GM19438 (cell line): ENCODE data around the gene PSMB10.
"Not testable (repeated sequence)": the region's sequence is repeated elsewhere in the genome, so short reads cannot be mapped to it uniquely, and the experiment has no call there.

ENCODE experiments used
- ATAC-seq: cut with Tn5 transposase; IDR thresholded peaks from one replicate; pipeline ENCODE4 v1.9.1; 2021; ENCODE audit warnings: low read depth; ENCODE audit not compliant: unreplicated experiment

PSMB10 gene

GRCh38 chr16:67943256-67943618 is 6.6 kb upstream of the PSMB10 start:
- ATAC-seq: no peak

GRCh38 chr16:67942510-67943255 is 6.0 kb upstream of the PSMB10 start:
- ATAC-seq: no peak

- no peak for ATAC-seq
These were observed 5.5 kb upstream of the PSMB10 start for GRCh38 chr16:67942200-67942509.

- ATAC-seq: no peak
These were observed 5.0 kb upstream of the PSMB10 start for GRCh38 chr16:67941469-67942199.

- ATAC-seq: no peak
These were observed 3.9 kb upstream of the PSMB10 start for GRCh38 chr16:67940446-67941089.

GRCh38 chr16:67939507-67940445 is 3.1 kb upstream of the PSMB10 start:
- no peak for ATAC-seq

- ATAC-seq: not testable (repeated sequence)
These were observed 1.1 kb upstream of the PSMB10 start for GRCh38 chr16:67937713-67938112.

- peak; percentile 51 for ATAC-seq
These were observed 393 bp upstream of the PSMB10 start for GRCh38 chr16:67936880-67937605.

- peak; percentile 84 for ATAC-seq
These were observed 1.1 kb downstream of the PSMB10 start for GRCh38 chr16:67935402-67936123.

GRCh38 chr16:67935101-67935401 is 1.6 kb downstream of the PSMB10 start:
- no peak for ATAC-seq

GRCh38 chr16:67934306-67935100 is 2.1 kb downstream of the PSMB10 start:
- no peak for ATAC-seq

GRCh38 chr16:67933805-67934204 is 2.8 kb downstream of the PSMB10 start:
- no peak for ATAC-seq

GRCh38 chr16:67932462-67932840 is 4.2 kb downstream of the PSMB10 start:
- ATAC-seq: no peak

- ATAC-seq: no peak
These were observed 4.8 kb downstream of the PSMB10 start, which contains the start of gene CTRL for GRCh38 chr16:67931712-67932461. TSS of gene CTRL (minus strand) at chr16:67931862. CDS start at chr16:67931852, 10 bp downstream.

- ATAC-seq: no peak
These were observed 5.9 kb downstream of the PSMB10 start for GRCh38 chr16:67930678-67931211.

GRCh38 chr16:67930191-67930590 is 6.5 kb downstream of the PSMB10 start:
- ATAC-seq: no peak

GRCh38 chr16:67928561-67929364 is 7.9 kb downstream of the PSMB10 start:
- no peak for ATAC-seq
